PC-3 (cell line): ENCODE results near the gene NCS1. TPM values are rescaled to one million over a fixed set of nuclear protein-coding genes. Genes with fewer than 3 reads are reported as not detected.

ENCODE experiments used
- ATAC-seq: fragments of 200-7000 bp; cut with Tn5 transposase; 2 replicates; pipeline ENCODE4 v1.9.1; 2020; ENCODE audit warnings: mild to moderate bottlenecking, moderate library complexity
- BruUV-seq: library from RNA; stranded (reverse); fragments of 400-500 nt; replicated peaks from 2 replicates; lab custom pipeline; 2021; lab: Mats Ljungman, UMichigan
- CTCF ChIA-PET: fragments of 300-600 bp; sonication (Branson Sonifier 250); formaldehyde crosslinking; loops from one replicate; lab custom pipeline; 2022; ENCODE audit warnings: antibody characterized with exemption; lab: Charles Lee
- POLR2A ChIA-PET: fragments of 300-600 bp; sonication (Branson Sonifier 250); formaldehyde crosslinking; loops from one replicate; lab custom pipeline; 2022; ENCODE audit warnings: antibody characterized with exemption; ENCODE audit not compliant: unreplicated experiment; lab: Charles Lee
- DNase-seq: peaks from one replicate; pipeline ENCODE4 v3.0.0-alpha.2; 2015
- H2AFZ ChIP-seq: fragments of 300-600 bp; sonication (generic); 2 replicates; pipeline ENCODE4 v1.6.0; 2016; ENCODE audit warnings: antibody characterized with exemption, low read length
- H3F3A ChIP-seq: fragments of 300-600 bp; sonication (generic); one replicate; pipeline ENCODE4 v1.6.0; 2017; ENCODE audit warnings: antibody characterized with exemption, low read length, control low read depth, mild to moderate bottlenecking; ENCODE audit not compliant: unreplicated experiment
- H3K27ac ChIP-seq: fragments of 300-600 bp; sonication (generic); 2 replicates; pipeline ENCODE4 v1.5.1; 2016; ENCODE audit warnings: mild to moderate bottlenecking, low read length
- H3K27me3 ChIP-seq: fragments of 300-600 bp; sonication (generic); 2 replicates; pipeline ENCODE4 v1.6.1; 2016; ENCODE audit warnings: low read length, mixed read lengths
- H3K36me3 ChIP-seq: fragments of 300-600 bp; sonication (generic); 2 replicates; pipeline ENCODE4 v1.6.1; 2016; ENCODE audit warnings: low read depth, mixed run types, low read length, mixed read lengths
- H3K4me1 ChIP-seq: fragments of 300-600 bp; sonication (generic); 2 replicates; pipeline ENCODE4 v1.5.1; 2016; ENCODE audit warnings: low read length; ENCODE audit not compliant: insufficient read depth
- H3K4me2 ChIP-seq: fragments of 300-600 bp; sonication (generic); 2 replicates; pipeline ENCODE4 v1.6.0; 2016; ENCODE audit warnings: low read length
- H3K4me3 ChIP-seq: fragments of 300-600 bp; sonication (generic); 2 replicates; pipeline ENCODE4 v1.5.1; 2016; ENCODE audit warnings: mild to moderate bottlenecking, low read length, mixed read lengths
- H3K79me2 ChIP-seq: fragments of 300-600 bp; sonication (generic); 2 replicates; pipeline ENCODE4 v1.6.1; 2017; ENCODE audit warnings: low read length, mixed read lengths
- H3K9ac ChIP-seq: fragments of 300-600 bp; sonication (generic); 2 replicates; pipeline ENCODE4 v1.6.0; 2016; ENCODE audit warnings: mild to moderate bottlenecking, low read length
- H3K9me2 ChIP-seq: fragments of 300-600 bp; sonication (generic); replicated peaks from 2 replicates; pipeline ENCODE4 v1.6.1; 2016; ENCODE audit warnings: mixed run types, low read length, mixed read lengths
- H3K9me3 ChIP-seq: fragments of 300-600 bp; sonication (generic); 2 replicates; pipeline ENCODE4 v1.6.1; 2016; ENCODE audit warnings: low read length, mixed read lengths
- H4K20me1 ChIP-seq: fragments of 300-600 bp; sonication (generic); 2 replicates; pipeline ENCODE4 v1.6.1; 2016; ENCODE audit warnings: low read length, mixed read lengths
- EZH2 ChIP-seq: fragments of 300-600 bp; sonication (generic); IDR thresholded peaks from one replicate; pipeline ENCODE4 v1.6.1; 2017; ENCODE audit warnings: antibody characterized with exemption, mild to moderate bottlenecking, low read length; ENCODE audit not compliant: unreplicated experiment
- EZH2phosphoT487 ChIP-seq: fragments of 300-600 bp; sonication (generic); IDR thresholded peaks from 2 replicates; pipeline ENCODE4 v1.6.1; 2018; ENCODE audit warnings: mild to moderate bottlenecking, antibody characterized with exemption, low read length, borderline replicate concordance
- intact Hi-C: fragments of 100-400 bp; cut with micrococcal nuclease; formaldehyde crosslinking; loops from 2 replicates; pipeline ENCODE4 v1.9.0; 2023
- total RNA-seq: library from RNA; depleted of rRNA; stranded (reverse); fragments of >200 nt; gene quantifications from 2 replicates; pipeline ENCODE4 v1.2.3, GENCODE V29; 2014
- TF ChIP-seq, protein P1 (sequence below): fragments of 300-600 bp; sonication (generic); conservative IDR thresholded peaks from 2 replicates; pipeline ENCODE4 v1.5.1; 2017; ENCODE audit warnings: antibody characterized with exemption, low read depth, mild to moderate bottlenecking, low read length

The NCS1 gene
- total RNA-seq, 1 experiment from 2014 or later: 14.0 TPM

- no peaks in the 10 kb centered on the region for H3K9me2 ChIP-seq
- no peak overlapping the region for H3K4me2 ChIP-seq
- no peaks in the 10 kb centered on the region for H3K36me3 ChIP-seq
- ChIA-PET POLR2A (no interaction called here), CTCF (no interaction called here)
- peaks cover 3% of the 10 kb centered on the region; the same call in 1 of the 2 replicates for H4K20me1 ChIP-seq
- H3K27ac ChIP-seq: no peak overlapping the region
- intact Hi-C loops: no loop called here
- no peak overlapping the region for H3K9ac ChIP-seq
- no peak for ATAC-seq
- H3K4me1 ChIP-seq: peaks cover 8% of the 10 kb centered on the region
- no peaks in the 10 kb centered on the region for H3K27me3 ChIP-seq
- H2AFZ ChIP-seq: no peak overlapping the region
- no TSS peak for BruUV-seq
- H3K9me3 ChIP-seq: no peaks in the 10 kb centered on the region
- no peak for DNase-seq
- peaks cover 27% of the 10 kb centered on the region for H3K79me2 ChIP-seq
- no peaks in the 10 kb centered on the region for H3F3A ChIP-seq
- TF ChIP-seq, protein P1, sequence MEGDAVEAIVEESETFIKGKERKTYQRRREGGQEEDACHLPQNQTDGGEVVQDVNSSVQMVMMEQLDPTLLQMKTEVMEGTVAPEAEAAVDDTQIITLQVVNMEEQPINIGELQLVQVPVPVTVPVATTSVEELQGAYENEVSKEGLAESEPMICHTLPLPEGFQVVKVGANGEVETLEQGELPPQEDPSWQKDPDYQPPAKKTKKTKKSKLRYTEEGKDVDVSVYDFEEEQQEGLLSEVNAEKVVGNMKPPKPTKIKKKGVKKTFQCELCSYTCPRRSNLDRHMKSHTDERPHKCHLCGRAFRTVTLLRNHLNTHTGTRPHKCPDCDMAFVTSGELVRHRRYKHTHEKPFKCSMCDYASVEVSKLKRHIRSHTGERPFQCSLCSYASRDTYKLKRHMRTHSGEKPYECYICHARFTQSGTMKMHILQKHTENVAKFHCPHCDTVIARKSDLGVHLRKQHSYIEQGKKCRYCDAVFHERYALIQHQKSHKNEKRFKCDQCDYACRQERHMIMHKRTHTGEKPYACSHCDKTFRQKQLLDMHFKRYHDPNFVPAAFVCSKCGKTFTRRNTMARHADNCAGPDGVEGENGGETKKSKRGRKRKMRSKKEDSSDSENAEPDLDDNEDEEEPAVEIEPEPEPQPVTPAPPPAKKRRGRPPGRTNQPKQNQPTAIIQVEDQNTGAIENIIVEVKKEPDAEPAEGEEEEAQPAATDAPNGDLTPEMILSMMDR: no peak
- TF ChIP-seq EZH2 (no peak), EZH2phosphoT487 (no peak)
- H3K4me3 ChIP-seq: no peak overlapping the region
These were observed 19.5 kb downstream of the NCS1 start for GRCh38 chr9:130191749-130192120.

DNA sequence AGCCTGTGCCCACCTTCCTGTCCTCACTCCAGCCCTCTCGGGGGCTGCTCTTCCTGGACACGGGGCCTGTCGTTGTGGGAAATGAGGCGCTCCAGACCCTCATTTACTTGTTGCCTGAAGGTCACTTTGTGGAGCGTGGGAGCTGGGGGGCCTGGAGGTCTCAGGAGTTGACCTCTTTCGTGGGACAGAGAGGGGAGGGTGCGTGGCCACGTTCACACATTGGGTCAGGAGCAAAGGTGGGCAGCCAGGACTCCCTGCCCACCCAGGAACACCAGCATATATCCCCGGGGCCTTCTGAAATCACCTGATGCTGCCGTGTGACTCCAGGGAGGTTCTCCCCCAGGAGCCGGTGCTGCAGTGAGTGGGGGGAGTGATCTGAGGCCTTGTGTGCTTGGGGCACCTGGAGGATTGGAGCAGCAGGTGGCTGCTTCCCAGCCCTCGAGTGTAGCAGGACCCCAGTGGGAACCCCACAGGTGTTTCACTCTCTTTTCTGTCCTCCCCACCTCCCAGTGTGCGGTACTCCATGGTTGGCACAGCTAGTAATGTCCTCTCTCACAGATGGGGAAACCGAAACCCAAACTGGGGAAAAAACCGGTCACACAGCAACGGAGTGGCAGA, 20.3 kb downstream of the NCS1 start:
- ChIA-PET CTCF (no interaction called here), POLR2A (no interaction called here)
- TF ChIP-seq EZH2: no peak
- TF ChIP-seq EZH2phosphoT487: no peak
- TF ChIP-seq, protein P1: no peak
- intact Hi-C loops: no loop called here
- peaks cover under 1% of the 10 kb centered on the region; the same call in 1 of the 2 replicates for H3K4me1 ChIP-seq
- no peak overlapping the region for H3K4me3 ChIP-seq
- H2AFZ ChIP-seq: no peak overlapping the region
- H3K9ac ChIP-seq: no peak overlapping the region
- ATAC-seq: no peak
- no peak overlapping the region for H3K4me2 ChIP-seq
- H3K79me2 ChIP-seq: peaks cover 25% of the 10 kb centered on the region
- no peaks in the 10 kb centered on the region for H3K9me3 ChIP-seq
- BruUV-seq: no TSS peak
- peaks cover 3% of the 10 kb centered on the region; the same call in 1 of the 2 replicates for H4K20me1 ChIP-seq
- no peaks in the 10 kb centered on the region for H3K9me2 ChIP-seq
- no peaks in the 10 kb centered on the region for H3K36me3 ChIP-seq
- no peak for DNase-seq
- H3K27me3 ChIP-seq: no peaks in the 10 kb centered on the region
- no peak overlapping the region for H3K27ac ChIP-seq
- no peaks in the 10 kb centered on the region for H3F3A ChIP-seq

- H3K27ac ChIP-seq: no peak overlapping the region
- peaks cover 3% of the 10 kb centered on the region; the same call in 1 of the 2 replicates for H4K20me1 ChIP-seq
- H3F3A ChIP-seq: no peaks in the 10 kb centered on the region
- no peak overlapping the region for H3K4me3 ChIP-seq
- POLR2A ChIA-PET: no interaction called here
- peaks cover 18% of the 10 kb centered on the region for H3K79me2 ChIP-seq
- CTCF ChIA-PET: no interaction called here
- H3K4me1 ChIP-seq: no peaks in the 10 kb centered on the region
- H3K36me3 ChIP-seq: no peaks in the 10 kb centered on the region
- H3K4me2 ChIP-seq: no peak overlapping the region
- H3K9me2 ChIP-seq: no peaks in the 10 kb centered on the region
- intact Hi-C loops: no loop called here
- H3K27me3 ChIP-seq: no peaks in the 10 kb centered on the region
- no peak for DNase-seq
- ATAC-seq: no peak
- H2AFZ ChIP-seq: no peak overlapping the region
- H3K9me3 ChIP-seq: no peaks in the 10 kb centered on the region
- no TSS peak for BruUV-seq
- no peak overlapping the region for H3K9ac ChIP-seq
- no peak for TF ChIP-seq EZH2phosphoT487
- TF ChIP-seq EZH2: no peak
- TF ChIP-seq, protein P1: no peak
These were observed 20.9 kb downstream of the NCS1 start for GRCh38 chr9:130193103-130193502.
